Esophagus muscularis mucosa (tissue), 4 donors: ENCODE results near the gene ERGIC1. TPM values are rescaled to one million over a fixed set of nuclear protein-coding genes. Genes with fewer than 3 reads are reported as not detected.
A peak's percentile ranks its signal among the peaks of the same experiment; 100 is the strongest.

ENCODE experiments used
- DNase-seq: peaks from one replicate; pipeline ENCODE4 v3.0.0-alpha.2; 2017; ENCODE audit errors: extremely low spot score
- H3K27ac ChIP-seq, 4 donors: fragments of 200-600 bp; sonication (generic); replicated peaks in 1 of 4; 1 replicate in 3 of 4; 2 replicates in 1 of 4; pipeline ENCODE4 v1.5.1; 2016 to 2019; ENCODE audit warnings: mild to moderate bottlenecking in 1 of 4
- H3K27me3 ChIP-seq, 4 donors: fragments of 200-600 bp; sonication (generic); one replicate each; pipeline versions ENCODE4 v1.5.1 to v1.6.0; 2016 to 2019
- H3K36me3 ChIP-seq, 4 donors: fragments of 200-600 bp; sonication (generic); one replicate each; pipeline ENCODE4 v1.5.1; 2016 to 2019
- H3K4me1 ChIP-seq, 4 donors: fragments of 200-600 bp; sonication (generic); one replicate each; pipeline ENCODE4 v1.5.1; 2016 to 2019
- H3K4me3 ChIP-seq, 4 donors: fragments of 200-600 bp; sonication (generic); 1 replicate in 2 of 4; 2 replicates in 2 of 4; pipeline ENCODE4 v1.5.1; 2016 to 2019; ENCODE audit warnings: mild to moderate bottlenecking in 4 of 4, moderate library complexity in 1 of 4
- H3K9me3 ChIP-seq, 4 donors: fragments of 200-600 bp; sonication (generic); 1 replicate in 3 of 4; 2 replicates in 1 of 4; pipeline ENCODE4 v1.5.1; 2016 to 2019
- CTCF ChIP-seq, 3 experiments: fragments of 200-600 bp in 2 of 3; fragments of 450-650 bp in 1 of 3; sonication (generic) in 2 of 3; IDR thresholded peaks; one replicate each; pipeline ENCODE4 v1.5.1; 2017 to 2019; ENCODE audit warnings: antibody characterized with exemption in 3 of 3, mild to moderate bottlenecking in 2 of 3, moderate library complexity in 1 of 3
- EP300 ChIP-seq: sonication (generic); formaldehyde crosslinking; IDR thresholded peaks from one replicate; pipeline ENCODE4 v1.6.1; 2017; ENCODE audit warnings: antibody characterized with exemption
- POLR2A ChIP-seq: fragments of 450-650 bp; IDR thresholded peaks from one replicate; pipeline ENCODE4 v1.6.1; 2017; ENCODE audit warnings: antibody characterized with exemption, moderate library complexity, mild to moderate bottlenecking, low read depth
- POLR2AphosphoS5 ChIP-seq, 2 donors: sonication (generic); formaldehyde crosslinking; IDR thresholded peaks; one replicate each; pipeline ENCODE4 v1.6.1; 2017; ENCODE audit warnings: antibody characterized with exemption in 2 of 2
- WGBS: methylation state at CpG from one replicate; pipeline ENCODE4 v1.1.5; 2018; 5-methylcytosine and 5-hydroxymethylcytosine counted together
- intact Hi-C: fragments of 100-400 bp; cut with DNase I; formaldehyde crosslinking; loops from one replicate; pipeline ENCODE4 v1.15.1; 2023
- total RNA-seq, 4 donors: library from RNA; depleted of rRNA; stranded (reverse); fragments of >200 nt; gene quantifications; one replicate each; pipeline versions ENCODE4 v1.1.0 to v1.2.1, GENCODE V29; 2016

Gene ERGIC1
- total RNA-seq, 4 donors from 2014 or later: 105 to 161 (median 145) TPM

- TF ChIP-seq POLR2A: no peak
- no peak for TF ChIP-seq POLR2AphosphoS5 (IDR thresholded peaks at IDR 0.05)
- no peak for TF ChIP-seq EP300
- TF ChIP-seq CTCF (IDR thresholded peaks at IDR 0.05): no peak
- Histone ChIP-seq H3K36me3 (peaks cover 0 to 20% (median 15%) of the 10 kb centered on the region in 4 donors), H3K27ac (peak overlapping the region; percentile 89 to 99 (median 94)), H3K9me3 (no peaks in the 10 kb centered on the region), H3K4me3 (no peak overlapping the region), H3K4me1 (peaks cover 36 to 57% (median 51%) of the 10 kb centered on the region in 4 donors), H3K27me3 (no peaks in the 10 kb centered on the region)
- no peak for DNase-seq
- intact Hi-C loops: no loop called here
- WGBS: 90% methylated on average over 23 of the region's 23 CpGs
Measured at GRCh38 chr5:172885597-172886340, 51.7 kb downstream of the ERGIC1 start.

GRCh38 chr5:172886476-172886875 is 52.4 kb downstream of the ERGIC1 start:
- 93% methylated on average over 6 of the region's 6 CpGs for WGBS

GRCh38 chr5:172886974-172887501 is 53.0 kb downstream of the ERGIC1 start:
- intact Hi-C loops: no loop called here
- H3K27ac ChIP-seq: peak overlapping the region; percentile 89 to 99 (median 94)
- 38% methylated on average over 15 of the region's 17 CpGs for WGBS
- no peaks in the 10 kb centered on the region for H3K27me3 ChIP-seq
- H3K4me1 ChIP-seq: peaks cover 49 to 70% (median 63%) of the 10 kb centered on the region in 4 donors
- DNase-seq: no peak
- H3K36me3 ChIP-seq: peaks cover 0 to 20% (median 15%) of the 10 kb centered on the region in 4 donors
- TF ChIP-seq POLR2A (no peak), CTCF (IDR thresholded peaks at IDR 0.05) (no peak), POLR2AphosphoS5 (IDR thresholded peaks at IDR 0.05) (peak; percentile 75 to 92), EP300 (peak; percentile 91)
- no peaks in the 10 kb centered on the region for H3K9me3 ChIP-seq
- H3K4me3 ChIP-seq: peak overlapping the region in 3 of 4 donors; percentile 1 to 31 (median 20)

More at GRCh38 chr5:172886476-172886875, 52.4 kb downstream of the ERGIC1 start:
- Histone ChIP-seq H3K9me3 (no peaks in the 10 kb centered on the region), H3K4me1 (peaks cover 43 to 65% (median 58%) of the 10 kb centered on the region in 4 donors), H3K27me3 (no peaks in the 10 kb centered on the region), H3K27ac (peak overlapping the region; percentile 89 to 99 (median 94)), H3K36me3 (peaks cover 0 to 20% (median 15%) of the 10 kb centered on the region in 4 donors), H3K4me3 (peak overlapping the region in 1 of 4 donors; percentile 31)
- intact Hi-C loops: no loop called here
- no peak for DNase-seq
- no peak for TF ChIP-seq CTCF (IDR thresholded peaks at IDR 0.05)
- TF ChIP-seq EP300: no peak
- no peak for TF ChIP-seq POLR2A
- TF ChIP-seq POLR2AphosphoS5 (IDR thresholded peaks at IDR 0.05): no peak

- DNase-seq: no peak
- H3K36me3 ChIP-seq: peaks cover 0 to 20% (median 15%) of the 10 kb centered on the region in 4 donors
- peak overlapping the region; percentile 89 to 99 (median 94) for H3K27ac ChIP-seq
- H3K4me3 ChIP-seq: peak overlapping the region in 3 of 4 donors; percentile 1 to 31 (median 20)
- peak; percentile 55 to 87 for TF ChIP-seq POLR2AphosphoS5 (IDR thresholded peaks at IDR 0.05)
- no peak for TF ChIP-seq POLR2A
- no peak for TF ChIP-seq CTCF (IDR thresholded peaks at IDR 0.05)
- peak; percentile 61 for TF ChIP-seq EP300
- intact Hi-C loops: no loop called here
- H3K27me3 ChIP-seq: no peaks in the 10 kb centered on the region
- peaks cover 56 to 77% (median 70%) of the 10 kb centered on the region in 4 donors for H3K4me1 ChIP-seq
- 49% methylated on average over 8 of the region's 8 CpGs for WGBS
- H3K9me3 ChIP-seq: no peaks in the 10 kb centered on the region
Measured at GRCh38 chr5:172887692-172888091, 53.6 kb downstream of the ERGIC1 start.
